Fibroblast of the aortic adventitia (primary cell): ENCODE results near the gene CEBPG. TPM values are rescaled to one million over a fixed set of nuclear protein-coding genes. Genes with fewer than 3 reads are reported as not detected.

ENCODE experiments used
- DNase-seq: peaks from one replicate; pipeline ENCODE4 v3.0.0-alpha.2; 2010; ENCODE audit warnings: low read depth
- H3K4me3 ChIP-seq: 2 replicates; pipeline ENCODE4 v1.5.1; 2011; ENCODE audit warnings: low read depth, mild to moderate bottlenecking, control low read depth, low read length, moderate library complexity
- total RNA-seq: library from RNA; depleted of rRNA; stranded (reverse); fragments of >200 nt; gene quantifications from 2 replicates; pipeline ENCODE4 v1.2.3, GENCODE V29; 2012; ENCODE audit warnings: low replicate concordance
- TF ChIP-seq, protein P1 (sequence below): IDR thresholded peaks from 2 replicates; pipeline ENCODE4 v1.5.1; 2011; ENCODE audit warnings: mild to moderate bottlenecking, low read length, control low read depth, inconsistent platforms; ENCODE audit not compliant: insufficient read depth

Gene CEBPG
- total RNA-seq, 1 donor, result 32.8 TPM

DNA sequence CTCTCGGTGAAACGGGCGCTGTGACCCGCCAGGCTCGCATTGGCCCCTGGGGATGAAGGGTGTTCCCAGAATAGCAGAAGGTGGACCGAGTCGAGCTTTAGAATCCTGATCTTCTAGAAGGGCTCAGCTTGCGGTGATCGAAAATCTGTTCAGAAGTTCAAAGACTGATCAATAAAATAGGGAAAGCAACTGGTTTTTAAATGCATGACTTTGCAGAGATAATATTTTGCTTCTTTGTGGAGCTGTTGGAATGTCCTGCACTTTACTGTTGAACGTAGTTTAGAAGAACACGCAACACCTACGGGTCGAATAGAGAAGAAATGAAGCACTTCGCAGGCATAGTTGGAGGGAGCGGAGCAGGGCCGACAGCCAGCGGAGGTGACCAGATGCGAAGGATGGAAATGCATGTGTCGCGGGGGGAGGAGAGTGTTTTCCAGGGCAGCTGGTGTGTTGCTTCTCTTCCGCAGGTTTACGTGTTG lies 766 bp downstream of the CEBPG start:
- DNase-seq, result peak; percentile 53
- TF ChIP-seq, protein P1, sequence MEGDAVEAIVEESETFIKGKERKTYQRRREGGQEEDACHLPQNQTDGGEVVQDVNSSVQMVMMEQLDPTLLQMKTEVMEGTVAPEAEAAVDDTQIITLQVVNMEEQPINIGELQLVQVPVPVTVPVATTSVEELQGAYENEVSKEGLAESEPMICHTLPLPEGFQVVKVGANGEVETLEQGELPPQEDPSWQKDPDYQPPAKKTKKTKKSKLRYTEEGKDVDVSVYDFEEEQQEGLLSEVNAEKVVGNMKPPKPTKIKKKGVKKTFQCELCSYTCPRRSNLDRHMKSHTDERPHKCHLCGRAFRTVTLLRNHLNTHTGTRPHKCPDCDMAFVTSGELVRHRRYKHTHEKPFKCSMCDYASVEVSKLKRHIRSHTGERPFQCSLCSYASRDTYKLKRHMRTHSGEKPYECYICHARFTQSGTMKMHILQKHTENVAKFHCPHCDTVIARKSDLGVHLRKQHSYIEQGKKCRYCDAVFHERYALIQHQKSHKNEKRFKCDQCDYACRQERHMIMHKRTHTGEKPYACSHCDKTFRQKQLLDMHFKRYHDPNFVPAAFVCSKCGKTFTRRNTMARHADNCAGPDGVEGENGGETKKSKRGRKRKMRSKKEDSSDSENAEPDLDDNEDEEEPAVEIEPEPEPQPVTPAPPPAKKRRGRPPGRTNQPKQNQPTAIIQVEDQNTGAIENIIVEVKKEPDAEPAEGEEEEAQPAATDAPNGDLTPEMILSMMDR, result peak; percentile 16
- H3K4me3 ChIP-seq, result peak overlapping the region; percentile 97

DNA sequence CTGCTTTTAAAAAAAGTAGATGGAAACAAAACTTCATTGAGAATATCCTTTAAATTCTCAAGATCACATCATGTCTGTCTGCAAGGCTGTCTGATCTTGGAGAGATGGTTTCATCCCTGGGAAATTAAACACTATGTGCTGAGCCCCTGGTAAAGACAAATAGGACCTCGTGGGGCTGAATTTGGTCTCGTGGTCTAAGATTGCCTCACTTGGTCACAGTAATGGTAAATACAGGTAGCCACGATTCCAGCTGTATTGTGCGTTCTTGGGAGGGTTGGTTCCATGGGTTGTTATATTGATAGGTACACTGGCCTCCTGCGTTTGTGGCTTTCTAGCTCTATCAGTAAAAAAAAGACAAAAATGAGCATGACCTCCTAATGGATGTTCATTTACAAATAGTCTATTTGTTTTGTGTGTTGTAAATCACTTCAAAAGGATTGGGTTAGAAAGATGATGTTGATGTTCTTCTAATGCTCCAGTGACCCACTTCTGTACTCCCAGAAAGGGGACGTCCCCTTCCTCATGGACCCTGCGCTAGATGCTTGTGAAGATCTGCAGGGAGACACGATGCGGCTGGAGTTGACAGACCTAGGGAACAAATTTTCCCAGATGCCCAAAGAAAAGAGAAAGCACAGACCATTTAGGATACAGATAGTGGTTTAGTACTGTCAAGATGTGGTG lies 1.8 kb downstream of the CEBPG start:
- peak overlapping the region; percentile 97 for H3K4me3 ChIP-seq
- no peak for DNase-seq
- TF ChIP-seq, protein P1, result no peak

DNA sequence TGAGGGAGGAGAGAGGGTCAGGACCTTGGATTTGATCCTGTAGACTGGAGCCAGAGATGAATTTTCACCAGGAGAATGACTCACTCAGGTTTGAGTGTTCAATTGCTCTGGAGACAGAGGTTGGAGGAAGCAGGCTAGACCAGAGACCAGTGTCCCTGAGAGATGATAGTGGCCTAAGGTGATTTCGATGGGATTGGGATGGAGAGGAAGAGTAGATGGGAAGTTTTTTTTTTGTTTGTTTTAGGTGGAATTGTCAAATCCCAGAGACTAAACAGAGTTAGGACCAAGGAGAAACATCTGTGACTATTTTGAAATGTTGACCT lies 2.3 kb downstream of the CEBPG start:
- DNase-seq, result peak; percentile 64
- TF ChIP-seq, protein P1, result no peak
- peak overlapping the region; percentile 97 for H3K4me3 ChIP-seq

DNA sequence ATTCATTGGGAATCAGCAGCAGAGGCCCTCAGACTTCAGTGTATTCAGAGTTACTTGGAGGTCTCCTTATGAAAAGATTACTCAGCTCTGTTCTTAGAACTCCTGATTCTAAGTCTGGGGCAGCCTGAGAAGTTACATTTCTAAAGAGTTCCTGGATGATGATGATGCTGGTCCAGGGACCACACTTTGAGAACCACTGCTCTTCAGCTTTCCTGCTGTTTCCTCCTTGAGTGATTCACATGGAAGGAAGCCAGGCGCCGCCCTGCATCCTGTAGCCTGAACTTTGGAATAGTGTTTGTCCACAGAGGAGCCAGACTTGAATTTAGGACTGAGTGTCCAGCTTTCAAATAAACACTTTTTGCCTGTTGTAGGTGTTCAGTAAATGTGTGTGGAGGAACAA lies 2.9 kb downstream of the CEBPG start:
- TF ChIP-seq, protein P1, result no peak
- peak; percentile 91 for DNase-seq
- no peak overlapping the region for H3K4me3 ChIP-seq

DNA sequence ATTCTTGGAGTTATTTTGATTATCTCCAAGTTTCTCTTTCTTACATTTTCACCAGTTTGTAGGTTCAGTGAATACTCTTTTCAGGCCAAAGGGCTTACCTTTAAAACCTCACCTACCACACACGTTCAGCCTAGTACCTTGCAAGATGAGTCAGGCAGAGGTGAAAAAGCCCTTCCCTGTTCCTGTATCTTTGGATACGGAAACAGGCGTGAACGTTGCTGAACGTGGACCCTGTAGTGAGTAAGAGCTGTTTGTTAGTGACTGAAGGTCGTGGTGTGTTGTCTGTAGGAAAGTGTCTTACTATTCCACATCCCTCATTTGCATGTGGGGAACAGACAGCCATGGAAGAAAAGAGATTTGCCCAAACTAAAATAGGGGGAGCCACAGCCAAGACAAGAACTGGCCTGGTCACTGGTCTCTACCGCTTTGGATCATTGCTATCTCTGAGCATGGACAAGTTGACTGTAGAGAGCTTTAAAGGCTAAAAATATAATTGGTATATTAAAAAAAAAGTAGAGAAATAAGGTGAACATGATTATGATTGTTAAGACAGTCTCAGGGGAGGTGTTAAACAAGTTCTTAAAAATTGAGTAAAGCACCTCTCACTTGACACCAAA lies 3.5 kb downstream of the CEBPG start:
- TF ChIP-seq, protein P1, result no peak
- no peak for DNase-seq
- H3K4me3 ChIP-seq, result no peak overlapping the region

DNA sequence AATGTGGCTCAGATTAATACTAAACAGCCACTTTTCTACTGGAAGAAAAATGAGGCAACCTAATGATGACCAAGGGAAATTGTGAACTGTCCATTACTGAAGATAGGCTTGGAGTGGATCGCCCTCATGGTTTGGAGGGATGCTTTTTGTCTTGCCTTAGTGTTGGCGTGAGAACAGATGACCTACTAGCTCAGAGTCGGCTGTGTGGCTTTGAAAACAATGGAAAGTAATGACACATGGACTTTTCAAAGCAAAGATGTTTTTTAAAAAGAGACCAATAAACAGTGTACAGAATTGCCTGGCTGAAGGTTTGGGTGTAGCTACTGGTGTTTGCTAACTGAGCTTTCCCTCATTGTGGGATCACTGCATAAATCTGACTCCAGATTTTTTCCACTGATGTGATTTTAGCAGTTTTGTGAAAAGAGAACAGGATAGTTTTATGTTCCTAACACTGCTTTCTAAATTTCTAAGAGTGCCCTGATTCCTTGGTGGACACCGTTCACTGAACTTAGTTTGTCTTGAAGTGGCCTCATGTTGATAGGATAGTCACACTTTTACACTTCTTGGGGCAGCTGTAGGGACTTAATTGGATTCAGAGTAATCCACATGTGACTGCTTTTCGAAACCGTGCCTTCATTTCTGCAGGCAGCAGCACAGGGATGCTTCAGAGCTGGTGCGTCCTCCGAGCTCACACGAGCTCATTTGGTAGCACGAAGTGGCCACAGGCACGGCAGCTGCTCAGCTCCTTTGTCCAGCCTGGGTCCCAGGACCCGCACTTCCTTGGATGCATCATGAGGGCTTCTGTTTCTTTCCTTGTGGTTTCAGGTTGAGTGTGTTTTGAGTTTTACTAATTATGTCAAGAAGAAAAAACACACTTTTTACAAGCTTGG lies 4.3 kb downstream of the CEBPG start:
- no peak overlapping the region for H3K4me3 ChIP-seq
- TF ChIP-seq, protein P1, result no peak
- DNase-seq, result peak; percentile 61
